ENCODE measurements around the gene POLR1A.

Gene POLR1A

DNA sequence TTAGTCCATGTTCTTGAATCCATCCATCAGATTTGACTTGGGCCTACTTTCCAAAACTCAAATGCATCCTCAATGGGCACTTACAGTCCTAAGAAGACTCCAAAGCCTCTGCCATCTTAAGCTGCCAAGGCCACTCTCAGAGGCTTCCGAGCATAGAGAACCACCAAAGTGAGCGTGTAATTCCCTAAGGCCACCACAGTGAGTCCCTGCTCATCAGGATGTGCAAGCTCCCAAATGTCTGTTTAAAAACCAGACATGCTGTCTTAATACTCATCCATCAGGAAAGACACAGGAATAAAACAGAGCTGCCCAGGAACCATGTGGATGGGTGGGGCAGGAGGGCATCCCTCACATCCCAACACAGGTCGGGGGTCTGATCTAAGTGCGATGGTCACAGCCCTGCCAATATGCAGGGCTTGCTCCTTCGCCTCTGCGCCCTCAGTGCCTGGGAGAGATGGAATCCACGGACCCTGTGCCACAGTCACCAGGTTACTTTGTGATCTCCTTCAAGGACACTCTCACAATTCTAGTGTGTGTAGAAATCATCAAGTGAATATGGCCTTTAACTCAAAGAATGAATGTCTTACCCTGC, 80.4 kb downstream of the POLR1A start:
- DNase-seq, result peak in 1 of 58 donors; percentile 12

DNA sequence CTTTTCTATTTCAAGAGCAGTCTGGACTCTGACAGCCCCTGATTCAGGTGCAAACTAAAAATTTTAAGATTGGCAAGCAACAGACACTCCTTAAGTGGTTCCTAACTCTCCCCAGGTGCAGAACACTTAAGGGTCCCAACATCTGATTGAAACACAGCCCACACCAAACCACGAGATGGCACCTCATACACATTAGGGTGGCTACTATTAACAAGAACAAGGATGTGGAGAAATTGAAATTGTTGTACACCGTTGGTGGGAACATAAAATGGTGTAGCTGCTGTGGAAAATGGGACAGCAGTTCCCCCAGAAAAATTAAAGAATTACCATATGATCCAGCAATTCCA, 82.3 kb downstream of the POLR1A start:
- no peak for DNase-seq

DNA sequence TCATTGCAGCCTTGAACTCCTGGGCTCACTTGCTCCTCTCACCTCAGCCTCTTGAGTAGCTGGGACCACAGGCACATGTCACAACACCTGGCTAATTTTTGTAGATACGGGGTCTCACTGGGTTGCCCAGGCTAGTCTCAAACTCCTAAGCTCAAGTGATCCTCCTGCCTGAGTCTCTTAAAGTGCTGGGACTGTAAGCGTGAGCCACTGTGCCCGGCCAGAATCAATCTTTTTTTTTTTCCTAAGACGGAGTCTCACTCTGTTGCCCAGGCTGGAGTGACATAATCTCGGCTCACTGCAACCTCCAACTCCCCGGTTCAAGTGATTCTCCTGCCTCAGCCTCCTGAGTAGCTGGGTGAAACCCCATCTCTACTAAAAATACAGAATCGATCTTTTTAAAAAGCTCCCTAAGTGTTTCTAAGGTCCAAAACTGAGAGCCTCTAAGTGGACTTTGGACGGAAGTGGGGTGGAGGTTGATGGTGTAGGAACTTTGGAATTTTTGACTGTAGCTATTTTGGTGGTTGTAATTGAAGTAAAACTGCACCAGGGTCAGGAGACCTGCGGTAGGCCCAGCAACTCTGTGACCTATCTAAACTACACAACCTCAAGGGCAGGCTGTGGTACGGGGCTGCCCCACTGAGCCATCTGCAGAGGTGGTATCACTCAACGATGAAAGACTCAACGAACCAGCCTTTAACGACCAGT, 82.9 kb downstream of the POLR1A start:
- no peak for DNase-seq

DNA sequence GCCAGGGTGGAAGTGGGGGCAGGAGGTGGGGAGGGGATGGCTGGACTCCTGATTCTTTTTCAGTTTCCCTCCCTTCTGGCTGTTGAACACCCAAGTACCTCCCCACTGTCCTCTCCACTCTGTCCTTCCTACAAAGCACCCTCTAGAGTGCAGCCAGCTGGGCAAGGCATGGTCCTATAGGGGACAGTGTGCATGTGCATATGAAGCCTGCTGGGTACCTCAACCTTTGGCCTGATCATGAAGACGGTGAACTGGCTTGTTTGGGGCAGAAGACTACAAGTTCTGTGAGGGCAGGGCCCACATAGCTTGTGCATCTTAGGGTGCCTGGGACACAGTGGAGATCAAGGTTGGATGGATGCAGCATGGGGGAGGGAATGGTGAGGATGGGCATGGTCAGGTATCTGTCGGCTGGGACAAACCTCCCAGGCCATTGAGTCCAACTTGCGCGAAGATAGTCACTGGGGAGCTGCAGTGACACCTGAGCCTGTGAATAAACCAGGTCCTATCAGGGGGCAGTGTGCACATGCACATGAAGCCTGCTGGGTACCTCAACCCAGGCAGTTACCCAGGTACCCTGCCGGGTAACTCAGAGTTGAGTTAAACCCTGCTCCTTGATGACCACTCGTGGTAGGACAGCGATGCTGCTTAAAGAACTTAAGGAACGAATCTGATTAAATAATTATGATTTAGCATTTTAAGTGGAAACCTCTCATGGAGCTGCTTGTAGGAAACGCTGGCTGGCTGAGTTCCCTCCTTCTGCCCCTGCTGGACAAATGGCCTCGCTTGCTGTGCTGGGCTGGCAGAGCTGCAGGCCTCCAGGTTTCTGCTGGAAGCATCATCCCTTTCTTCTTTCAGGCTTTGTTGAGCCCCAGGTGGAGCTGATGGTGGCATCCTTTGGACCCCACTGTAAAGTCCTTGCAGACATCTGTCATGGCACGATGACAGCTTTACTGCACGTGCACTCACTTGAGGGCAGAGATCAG, 84.0 kb downstream of the POLR1A start:
- DNase-seq, result peak in 6 of 58 donors; percentile 15 to 45 (median 22)

DNA sequence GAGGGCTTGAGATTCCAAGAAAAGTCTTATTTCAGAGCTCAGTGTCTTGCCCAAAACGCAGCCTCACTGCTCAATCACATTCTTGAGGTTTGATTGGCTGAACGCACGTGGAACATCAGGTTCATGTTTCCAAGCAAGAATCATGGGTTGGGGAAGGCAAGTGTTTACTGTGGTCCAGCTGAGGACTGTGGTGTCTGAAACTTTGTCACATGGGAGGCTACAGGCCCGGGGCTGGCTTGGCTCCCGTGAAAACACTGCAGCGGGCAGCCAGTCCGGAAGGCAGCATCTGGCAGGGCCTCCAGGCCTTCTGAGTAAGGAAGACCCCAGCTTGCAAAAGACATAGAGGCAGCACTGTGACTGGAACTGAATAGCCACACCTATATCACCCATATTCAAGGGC, 84.7 kb downstream of the POLR1A start:
- DNase-seq, result peak in 51 of 58 donors; percentile 27 to 85 (median 64)

DNA sequence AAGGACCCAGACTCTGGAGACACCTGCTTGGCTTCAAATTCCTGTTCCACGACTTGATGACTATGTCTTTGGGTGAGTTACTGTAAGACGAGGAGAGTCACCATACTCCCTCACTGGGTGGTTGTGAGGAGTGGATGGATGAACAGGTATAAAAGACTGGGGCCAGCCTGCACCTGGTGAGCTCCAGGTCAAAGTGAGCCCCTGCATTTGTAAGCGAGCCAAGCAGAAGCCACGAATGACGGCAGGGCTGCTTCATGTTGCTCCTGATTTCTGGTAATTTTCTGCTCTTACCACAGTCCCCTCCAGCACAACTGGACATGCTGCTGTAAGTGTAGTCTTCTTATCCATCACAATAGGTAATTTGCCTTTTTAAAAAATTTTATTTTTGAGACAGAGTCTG, 86.6 kb downstream of the POLR1A start:
- DNase-seq, result no peak

DNA sequence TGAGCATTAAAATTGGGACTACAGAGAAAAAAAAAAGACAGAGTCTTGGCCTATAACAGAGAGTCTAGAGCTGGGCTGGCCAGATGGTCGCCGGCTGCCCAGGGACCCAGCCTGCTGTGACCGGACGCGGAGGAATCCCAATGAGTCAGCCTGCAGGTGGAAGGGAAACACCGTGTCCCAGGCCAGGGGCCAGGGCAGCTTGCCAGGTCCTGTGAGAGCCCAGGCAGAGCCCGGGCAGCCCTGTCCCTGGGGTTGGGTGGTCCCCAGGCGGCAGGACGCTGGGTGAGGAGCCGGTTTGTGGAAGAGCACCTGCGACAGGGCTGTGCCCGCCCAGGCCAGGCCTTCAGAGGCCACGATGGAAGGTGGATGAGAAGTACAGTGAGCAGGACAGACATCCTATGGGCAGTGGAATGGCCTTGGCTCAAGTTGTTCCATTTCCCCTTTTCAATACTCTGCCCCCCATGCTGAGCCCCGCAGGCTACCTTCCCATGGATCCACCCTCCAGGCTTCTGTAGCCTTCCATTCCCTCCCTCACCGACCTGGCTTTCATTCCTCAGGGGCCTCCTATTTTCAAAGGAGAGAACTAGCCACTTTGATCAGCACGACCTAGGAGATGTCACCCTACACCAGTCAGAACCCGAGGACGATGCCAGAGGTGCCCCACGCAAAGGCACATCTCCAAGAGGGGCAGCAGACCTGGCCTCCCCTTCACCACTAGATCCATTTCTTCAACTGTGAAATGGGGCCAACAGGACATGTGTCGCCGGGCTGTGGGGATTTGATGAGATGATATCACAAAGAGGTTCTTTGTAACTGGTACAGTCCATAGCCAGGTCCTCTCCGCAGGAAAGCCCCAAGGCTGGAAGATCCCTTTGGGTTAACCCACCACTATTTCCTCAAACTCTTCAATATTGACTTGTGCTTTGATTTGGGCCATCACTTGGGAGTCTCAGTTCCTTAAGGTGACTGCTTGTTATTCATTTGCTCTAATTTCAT, 87.5 kb downstream of the POLR1A start:
- DNase-seq, result peak in 18 of 58 donors; percentile 14 to 61 (median 28)

DNA sequence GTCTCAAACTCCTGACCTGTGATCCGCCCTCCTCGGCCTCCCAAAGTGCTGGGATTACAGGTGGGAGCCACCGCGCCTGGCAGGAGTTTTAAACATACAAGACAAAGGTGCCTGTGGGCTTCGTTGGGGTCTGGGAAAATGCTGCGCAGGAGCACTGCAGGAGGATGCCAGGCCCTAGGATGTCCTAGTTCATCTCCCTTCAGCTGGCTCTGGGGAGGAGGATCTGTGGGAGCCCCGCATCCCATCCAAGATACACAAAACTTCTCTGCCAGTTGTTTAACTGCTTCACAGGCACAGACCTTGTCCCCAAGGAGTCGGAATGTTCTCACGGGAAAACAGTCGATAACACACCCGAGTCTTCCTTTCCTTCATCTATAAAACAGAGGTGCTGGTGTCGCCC, 89.1 kb downstream of the POLR1A start:
- no peak for DNase-seq

DNA sequence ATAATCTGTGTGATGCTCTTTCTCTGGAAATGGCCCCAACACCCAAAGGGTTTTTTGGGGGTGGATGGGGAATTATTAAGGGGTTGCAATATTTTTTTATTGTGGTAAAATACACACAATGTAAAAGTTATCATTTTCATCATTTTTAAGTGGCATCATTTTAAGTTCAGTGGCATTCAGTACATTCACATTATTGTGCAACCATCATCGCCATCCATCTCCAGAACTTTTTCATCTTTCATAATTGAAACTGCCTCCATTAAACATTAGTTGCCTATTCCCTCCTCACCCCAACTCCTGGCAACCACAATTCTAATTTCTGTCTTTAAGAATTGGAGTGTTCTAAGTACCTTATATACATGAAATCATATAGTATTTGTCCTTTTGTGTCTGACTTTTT, 90.0 kb downstream of the POLR1A start:
- DNase-seq, result no peak

DNA sequence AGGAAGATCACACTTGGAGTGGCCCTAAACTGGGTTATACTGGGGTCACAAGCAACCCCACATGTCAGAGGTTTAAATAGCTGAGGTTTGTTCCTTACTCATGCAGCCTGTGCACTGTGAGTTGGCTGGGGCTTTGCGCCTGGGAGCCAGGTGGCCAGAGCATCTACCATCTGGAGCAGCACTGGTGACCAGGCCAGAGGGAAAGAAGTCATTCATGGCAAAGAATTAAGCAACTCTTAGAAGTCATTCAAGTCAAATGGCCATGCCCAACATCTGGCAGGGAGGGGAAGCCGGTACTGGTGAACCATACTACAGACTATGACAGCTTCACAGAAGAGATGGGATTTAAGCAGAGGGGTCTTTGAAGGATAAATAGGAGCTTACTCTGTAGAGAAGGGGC, 90.7 kb downstream of the POLR1A start:
- DNase-seq, result no peak

DNA sequence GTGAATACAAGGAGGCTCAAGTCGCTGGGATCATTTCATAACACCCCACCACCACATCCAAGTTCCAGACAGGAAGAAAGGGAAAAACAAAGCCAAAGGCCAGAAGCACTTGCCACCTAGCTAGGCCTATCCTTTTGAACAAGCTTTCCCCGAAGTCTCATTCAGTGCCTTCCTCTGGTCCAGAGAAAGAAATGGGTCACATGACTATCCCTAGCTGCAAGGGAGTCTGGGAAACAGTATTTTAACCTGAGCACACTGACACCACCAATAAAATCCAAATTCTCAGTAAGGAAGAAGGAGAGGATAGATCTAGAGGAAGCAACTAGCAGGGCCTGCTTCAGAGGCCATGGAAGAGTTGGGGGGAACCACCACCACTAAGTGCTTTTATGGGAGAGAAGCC, 91.2 kb downstream of the POLR1A start:
- DNase-seq, result no peak

DNA sequence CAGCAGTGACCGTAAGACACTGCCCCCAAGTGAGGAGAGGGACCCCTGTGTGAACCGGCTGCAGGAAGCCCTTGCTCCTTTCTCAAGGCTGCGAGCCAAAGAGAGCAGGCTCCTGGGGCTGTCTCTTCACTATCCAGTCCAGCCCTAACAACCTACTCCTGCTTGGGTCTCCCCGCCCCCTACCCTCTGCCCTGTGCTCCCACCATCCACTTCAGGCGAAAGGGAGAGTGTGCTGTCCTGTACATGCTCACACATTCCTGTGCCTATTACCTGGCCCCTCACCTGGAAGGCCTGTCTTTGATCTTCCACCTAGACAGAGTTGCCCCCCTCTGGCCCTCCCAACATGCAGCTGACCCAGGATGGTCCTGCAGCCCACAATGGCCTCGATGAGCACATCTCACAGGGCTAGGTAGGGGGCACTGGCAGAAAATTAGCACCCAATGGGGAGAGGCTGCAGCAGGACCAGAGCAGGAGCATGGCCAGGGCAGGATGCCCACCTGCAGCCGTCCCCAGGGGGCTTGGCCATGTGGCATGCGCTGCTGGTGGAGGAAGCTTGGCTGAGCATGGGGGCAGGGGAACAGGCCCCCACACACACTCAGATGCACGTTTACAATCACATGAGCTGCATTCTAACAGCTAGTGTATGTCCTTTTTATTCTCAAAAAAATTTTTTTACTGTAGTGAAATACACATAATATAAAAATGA, 93.5 kb downstream of the POLR1A start:
- no peak for DNase-seq

DNA sequence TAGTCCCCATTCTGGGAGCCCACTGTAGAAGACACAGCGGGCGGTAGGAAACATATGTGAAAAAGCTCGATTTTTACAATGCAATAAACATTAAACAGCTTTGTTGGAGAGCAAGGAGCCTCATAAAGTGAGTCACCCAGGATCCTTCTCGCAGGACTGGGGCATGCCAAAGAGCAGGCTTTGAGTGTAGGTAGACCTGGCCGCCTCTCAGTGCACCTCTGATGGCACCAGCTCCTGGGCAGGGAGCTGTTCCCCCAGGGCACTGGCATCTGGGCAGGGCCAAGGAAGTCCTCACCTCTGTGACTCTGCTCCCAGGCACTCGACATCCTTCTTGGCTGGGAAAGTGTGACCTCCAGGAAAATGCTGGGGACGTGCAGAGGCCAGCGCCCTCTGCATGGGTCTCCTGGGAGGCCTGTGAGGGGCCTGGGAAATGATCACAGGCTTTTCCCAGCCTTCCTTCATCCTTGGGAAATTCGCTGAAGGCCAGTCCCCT, 94.2 kb downstream of the POLR1A start:
- no peak for DNase-seq

DNA sequence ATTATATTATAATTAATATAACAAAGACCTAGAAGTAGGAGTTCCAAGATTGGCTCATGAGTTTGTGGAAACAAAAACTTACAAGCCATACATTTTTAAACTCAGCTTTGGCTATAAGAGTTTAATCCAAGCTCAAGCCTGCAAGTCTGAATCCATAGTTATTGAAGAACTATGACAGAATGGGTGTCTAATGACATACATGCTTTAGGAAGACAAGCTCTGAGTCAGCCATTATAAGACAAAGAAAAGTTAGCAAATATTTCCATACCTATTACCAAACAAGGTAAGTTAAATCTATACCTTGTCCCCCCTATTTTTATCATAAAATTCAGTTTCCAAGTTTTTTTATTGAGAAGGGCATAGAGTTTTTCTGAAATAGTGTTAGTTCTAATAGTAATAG, 95.6 kb downstream of the POLR1A start:
- DNase-seq, result no peak

DNA sequence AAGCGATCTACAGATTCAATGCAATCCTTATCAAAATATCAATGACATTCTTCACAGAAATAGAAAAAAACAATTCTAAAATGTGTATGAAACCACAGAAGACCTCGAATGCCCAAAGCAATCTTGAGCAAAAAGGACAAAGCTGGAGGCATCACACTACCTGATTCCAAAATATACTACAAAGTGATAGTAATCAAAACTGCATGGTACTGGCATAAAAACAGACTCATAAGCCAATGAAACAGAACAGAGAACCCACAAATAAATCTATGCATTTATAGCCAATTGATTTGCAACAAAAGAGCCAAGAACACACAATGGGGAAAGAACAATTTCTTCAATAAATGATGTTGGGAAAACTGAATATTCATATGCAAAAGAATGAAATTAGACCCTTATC, 99.2 kb downstream of the POLR1A start:
- no peak for DNase-seq

DNA sequence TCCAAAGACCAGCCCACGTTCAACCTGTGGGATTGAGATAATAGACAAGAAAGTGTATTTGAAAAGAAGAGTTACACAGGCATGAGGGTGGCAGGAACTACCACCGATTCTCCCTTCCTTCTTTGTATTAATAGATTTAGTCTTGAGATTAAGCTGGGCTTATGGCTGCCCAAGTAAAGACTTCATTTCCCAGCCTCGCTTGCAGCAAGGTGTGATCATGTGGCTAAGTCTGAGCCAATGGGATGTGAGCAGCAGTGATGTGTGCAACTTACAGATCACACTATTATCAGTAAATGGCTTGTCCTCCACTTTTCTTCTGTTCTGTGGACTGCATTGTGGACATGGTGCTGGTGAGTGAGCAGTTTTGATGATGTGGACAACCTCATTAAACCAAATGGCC, 101.7 kb downstream of the POLR1A start:
- DNase-seq, result no peak

DNA sequence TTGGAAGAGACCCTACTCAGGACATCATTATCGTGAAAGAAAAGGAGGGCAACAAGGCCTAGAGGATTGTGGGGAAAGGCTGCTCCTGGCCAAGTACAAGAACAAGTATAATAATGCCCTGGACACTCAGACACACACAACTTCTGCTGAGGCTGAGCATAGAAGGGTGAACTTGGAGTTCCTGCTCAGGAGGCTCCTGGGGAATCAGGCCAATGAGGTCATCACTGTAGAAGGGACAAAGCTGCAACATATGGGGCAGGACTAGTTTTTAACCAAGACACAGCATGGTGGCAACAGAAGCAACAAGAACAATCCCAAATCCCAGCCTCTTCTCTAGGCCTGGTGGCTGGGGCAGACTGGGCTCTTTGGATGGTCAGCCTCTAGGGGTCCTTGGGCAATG, 102.6 kb downstream of the POLR1A start:
- DNase-seq, result no peak

DNA sequence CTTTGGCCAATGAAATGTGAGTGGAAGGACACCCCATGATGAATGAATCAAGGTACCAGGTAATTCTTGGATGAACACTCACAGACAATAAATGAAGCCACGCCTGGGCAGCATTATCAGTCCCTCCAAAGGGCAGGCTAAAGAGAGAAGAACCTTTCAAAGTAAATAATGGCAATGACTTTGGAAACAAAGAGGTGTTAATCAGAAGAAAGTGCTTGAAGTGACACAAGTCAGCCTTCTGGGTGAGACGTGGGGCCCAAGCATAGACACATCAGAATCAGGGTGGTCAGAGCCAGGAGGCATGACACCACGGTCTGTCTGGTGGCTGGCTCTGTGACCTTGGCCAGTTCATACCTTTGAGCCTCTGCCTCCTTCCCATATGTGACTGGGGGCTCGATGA, 103.3 kb downstream of the POLR1A start:
- no peak for DNase-seq

DNA sequence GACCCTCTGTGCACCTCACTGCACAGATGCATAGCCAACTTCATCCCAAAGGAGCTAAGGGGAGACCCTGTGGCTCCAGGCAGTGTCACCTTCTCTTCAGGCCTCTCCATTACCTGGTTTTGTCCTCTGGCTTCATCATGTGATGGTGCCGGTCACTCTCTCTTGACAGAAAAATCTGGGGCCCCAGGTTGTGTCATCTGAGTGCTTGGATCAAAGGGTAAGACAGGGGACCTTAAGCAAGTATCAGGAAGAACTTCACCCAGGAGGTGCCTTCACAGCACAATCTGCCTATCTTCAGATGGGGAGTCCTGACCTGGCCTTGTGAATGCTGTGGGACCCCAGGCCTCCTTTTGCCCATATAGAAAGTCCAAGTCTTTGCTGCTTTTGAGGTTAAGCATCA, 104.4 kb downstream of the POLR1A start:
- DNase-seq, result no peak

DNA sequence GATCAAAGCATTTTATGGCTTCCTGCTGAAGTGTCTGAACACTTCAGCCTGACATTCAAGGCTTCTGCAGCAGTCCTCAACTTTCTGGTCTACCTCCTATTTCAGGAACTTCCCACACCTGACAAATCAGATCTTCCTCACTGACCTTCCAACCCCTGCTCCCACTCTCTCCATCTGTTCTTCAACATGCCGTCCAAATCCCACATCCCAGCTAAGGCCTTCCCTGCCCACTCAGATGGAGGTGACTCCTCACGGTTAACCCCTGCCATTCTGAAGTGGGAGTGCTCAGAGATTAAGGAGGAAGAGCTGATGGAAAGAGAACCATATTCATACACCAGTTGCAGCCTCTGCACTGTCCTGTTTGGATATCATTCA, 104.8 kb downstream of the POLR1A start:
- DNase-seq, result no peak
